H1 (cell line): ENCODE measurements around the gene HTR3E.

Experiments used
- EP300 ChIP-seq, 2 experiments: IDR thresholded peaks; 1 replicate in 1 of 2; 2 replicates in 1 of 2; pipeline ENCODE4 v1.6.1; 2011 to 2012; ENCODE audit warnings: low read depth in 2 of 2, low read length in 2 of 2, mild to moderate bottlenecking in 2 of 2, borderline replicate concordance in 1 of 2, inconsistent platforms in 1 of 2, moderate library complexity in 1 of 2
- NANOG ChIP-seq: IDR thresholded peaks from 2 replicates; pipeline ENCODE4 v1.6.1; 2011; ENCODE audit warnings: low read length, low read depth, mild to moderate bottlenecking, inconsistent platforms; ENCODE audit not compliant: insufficient read depth, poor library complexity, severe bottlenecking
- POLR2A ChIP-seq, 2 experiments: IDR thresholded peaks; 1 replicate in 1 of 2; 2 replicates in 1 of 2; pipeline ENCODE4 v1.6.1; 2011; ENCODE audit warnings: low read depth in 2 of 2, low read length in 2 of 2, mild to moderate bottlenecking in 2 of 2; ENCODE audit errors: control extremely low read depth in 1 of 2
- POLR2AphosphoS5 ChIP-seq: IDR thresholded peaks from 2 replicates; pipeline ENCODE4 v1.6.1; 2011; ENCODE audit warnings: low read depth, low read length
- RFX5 ChIP-seq: IDR thresholded peaks from 2 replicates; pipeline ENCODE4 v1.6.1; 2011; ENCODE audit warnings: low read depth, low read length, improper control_type of control experiment, borderline replicate concordance
- SIN3A ChIP-seq, 2 experiments: IDR thresholded peaks in 1 of 2; conservative IDR thresholded peaks in 1 of 2; 2 replicates each; pipeline ENCODE4 v1.6.1; 2011 to 2012; ENCODE audit warnings: low read length in 2 of 2, improper control_type of control experiment in 1 of 2, low read depth in 1 of 2, mild to moderate bottlenecking in 1 of 2
- TF ChIP-seq, protein P1 (sequence below), 3 experiments: IDR thresholded peaks; 1 replicate in 2 of 3; 2 replicates in 1 of 3; pipeline versions ENCODE4 v1.5.1 to v1.6.1; 2011; ENCODE audit warnings: low read length in 3 of 3, mild to moderate bottlenecking in 3 of 3, inconsistent platforms in 2 of 3, low read depth in 1 of 3, moderate library complexity in 1 of 3; ENCODE audit not compliant: insufficient read depth in 1 of 3; ENCODE audit errors: control extremely low read depth in 1 of 3

DNA sequence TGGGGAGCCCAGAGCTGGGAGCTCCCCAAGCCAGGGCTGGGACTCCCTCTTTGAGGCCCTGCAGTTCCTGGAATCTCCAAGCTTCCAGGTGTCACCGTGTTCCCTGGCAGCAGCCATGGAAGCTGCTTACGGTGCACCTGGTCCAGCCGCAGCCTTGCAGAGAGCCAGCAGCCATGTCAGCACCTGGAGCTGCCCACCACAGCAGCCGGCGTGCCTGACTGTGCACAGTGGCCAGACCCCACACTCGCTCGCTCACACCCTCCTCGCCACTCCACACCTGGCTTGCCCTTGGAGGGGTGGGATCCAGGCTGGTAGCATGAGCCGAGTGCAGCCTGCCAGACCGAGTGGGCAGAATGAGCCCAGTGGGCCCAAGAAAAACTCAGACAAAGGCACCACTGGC lies 14.8 kb upstream of the HTR3E start:
- no peak for TF ChIP-seq SIN3A (conservative IDR thresholded peaks at IDR 0.05 in 1 of 2, IDR thresholded peaks at IDR 0.05 in 1 of 2; ENCODE audit: low read depth in 1 of 2, low read length in 2 of 2)
- TF ChIP-seq POLR2AphosphoS5, result no peak
- TF ChIP-seq POLR2A (IDR thresholded peaks at IDR 0.05; ENCODE audit: control extremely low read depth in 1 of 2, low read depth in 2 of 2, low read length in 2 of 2), result no peak
- TF ChIP-seq, protein P1, sequence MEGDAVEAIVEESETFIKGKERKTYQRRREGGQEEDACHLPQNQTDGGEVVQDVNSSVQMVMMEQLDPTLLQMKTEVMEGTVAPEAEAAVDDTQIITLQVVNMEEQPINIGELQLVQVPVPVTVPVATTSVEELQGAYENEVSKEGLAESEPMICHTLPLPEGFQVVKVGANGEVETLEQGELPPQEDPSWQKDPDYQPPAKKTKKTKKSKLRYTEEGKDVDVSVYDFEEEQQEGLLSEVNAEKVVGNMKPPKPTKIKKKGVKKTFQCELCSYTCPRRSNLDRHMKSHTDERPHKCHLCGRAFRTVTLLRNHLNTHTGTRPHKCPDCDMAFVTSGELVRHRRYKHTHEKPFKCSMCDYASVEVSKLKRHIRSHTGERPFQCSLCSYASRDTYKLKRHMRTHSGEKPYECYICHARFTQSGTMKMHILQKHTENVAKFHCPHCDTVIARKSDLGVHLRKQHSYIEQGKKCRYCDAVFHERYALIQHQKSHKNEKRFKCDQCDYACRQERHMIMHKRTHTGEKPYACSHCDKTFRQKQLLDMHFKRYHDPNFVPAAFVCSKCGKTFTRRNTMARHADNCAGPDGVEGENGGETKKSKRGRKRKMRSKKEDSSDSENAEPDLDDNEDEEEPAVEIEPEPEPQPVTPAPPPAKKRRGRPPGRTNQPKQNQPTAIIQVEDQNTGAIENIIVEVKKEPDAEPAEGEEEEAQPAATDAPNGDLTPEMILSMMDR (IDR thresholded peaks at IDR 0.05; ENCODE audit: control extremely low read depth in 1 of 3, insufficient read depth in 1 of 3, low read depth in 1 of 3, low read length in 3 of 3), result no peak
- no peak for TF ChIP-seq NANOG
- no peak for TF ChIP-seq EP300 (IDR thresholded peaks at IDR 0.05; ENCODE audit: borderline replicate concordance in 1 of 2, low read depth in 2 of 2, low read length in 2 of 2)
- TF ChIP-seq RFX5, result no peak
